HG02870 (cell line): ENCODE measurements around the gene RCHY1.
"Not testable (repeated sequence)": the region's sequence is repeated elsewhere in the genome, so short reads cannot be mapped to it uniquely, and the experiment has no call there.

Source experiments
- ATAC-seq: cut with Tn5 transposase; IDR thresholded peaks from one replicate; pipeline ENCODE4 v1.9.1; 2021; ENCODE audit warnings: mild to moderate bottlenecking, moderate library complexity; ENCODE audit not compliant: unreplicated experiment

RCHY1 gene

GRCh38 chr4:75519452-75519851, 5.2 kb upstream of the RCHY1 start:
- ATAC-seq, result not testable (repeated sequence)

DNA sequence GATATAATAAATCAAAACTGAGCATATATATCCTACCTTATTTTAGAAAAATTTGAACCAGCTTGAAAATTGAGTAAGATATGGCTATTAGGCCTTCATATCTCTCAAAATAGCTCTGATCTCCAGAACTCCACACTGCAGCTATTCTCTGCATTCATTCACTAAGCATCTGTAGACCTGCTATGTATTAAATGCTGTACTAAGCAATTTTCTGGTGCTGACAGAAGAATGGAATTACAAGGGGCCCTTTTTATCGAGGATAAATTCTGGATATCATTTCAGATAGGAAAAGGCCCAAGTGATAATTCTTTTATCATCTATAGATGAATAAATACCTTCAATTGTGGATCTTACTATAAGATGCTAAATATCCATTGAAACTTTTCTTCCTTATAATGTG, 1.9 kb upstream of the RCHY1 start:
- ATAC-seq, result no peak

DNA sequence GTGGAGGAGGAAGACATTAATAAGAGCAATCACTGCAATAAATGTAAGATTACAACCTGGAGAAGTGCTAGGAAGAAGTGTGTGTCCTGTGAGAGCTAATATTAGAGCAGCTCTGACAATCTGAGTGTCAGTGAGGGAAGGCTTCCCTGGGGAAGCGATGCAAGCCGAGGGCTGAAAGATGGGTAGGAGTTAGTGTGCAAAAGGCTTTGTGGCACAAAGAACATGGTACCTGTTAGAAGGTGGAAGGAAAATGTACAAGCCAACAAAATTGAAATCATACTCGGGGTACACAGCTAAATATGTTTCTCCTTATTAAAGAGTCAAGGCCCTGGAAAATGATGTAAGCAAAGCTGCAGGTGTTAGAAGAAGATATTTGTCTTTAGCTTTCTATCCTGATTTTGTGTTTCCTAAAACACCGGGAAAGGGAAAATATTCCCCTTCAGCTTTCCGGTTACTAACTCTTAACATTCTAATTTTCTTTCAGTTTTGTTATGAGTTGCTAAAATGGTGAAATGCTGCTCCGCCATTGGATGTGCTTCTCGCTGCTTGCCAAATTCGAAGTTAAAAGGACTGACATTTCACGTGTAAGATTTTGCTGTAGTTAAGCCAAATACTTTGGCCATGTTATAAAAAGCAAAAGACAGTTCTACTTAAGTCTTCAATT, 878 bp upstream of the RCHY1 start:
- ATAC-seq, result peak; percentile 0

GRCh38 chr4:75513526-75514130, 575 bp downstream of the RCHY1 start:
- ATAC-seq, result no peak

GRCh38 chr4:75512386-75513211, 1.6 kb downstream of the RCHY1 start:
- no peak for ATAC-seq

GRCh38 chr4:75511841-75512240, 2.4 kb downstream of the RCHY1 start:
- ATAC-seq, result no peak

- ATAC-seq, result not testable (repeated sequence)
Measured at GRCh38 chr4:75509592-75509991, 4.6 kb downstream of the RCHY1 start.

DNA sequence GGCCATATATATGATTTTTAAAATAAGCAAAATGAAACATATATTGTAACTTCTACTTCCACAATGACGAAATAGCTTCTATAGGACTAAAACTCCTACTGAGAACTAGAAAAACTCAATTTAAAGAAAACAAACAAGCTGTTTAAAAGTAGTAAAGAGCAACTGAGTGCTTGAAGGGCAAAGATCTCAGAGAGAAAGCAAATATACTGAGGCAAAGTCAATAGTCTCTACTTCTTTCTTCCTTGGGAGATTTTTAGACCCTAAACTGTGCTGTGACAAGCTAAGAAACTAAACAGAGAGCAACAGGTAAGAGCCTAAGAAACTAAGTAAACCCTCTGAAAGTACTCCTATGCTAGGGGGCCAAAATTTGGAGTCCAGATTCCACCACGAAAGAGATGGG, 8.6 kb downstream of the RCHY1 start:
- no peak for ATAC-seq

DNA sequence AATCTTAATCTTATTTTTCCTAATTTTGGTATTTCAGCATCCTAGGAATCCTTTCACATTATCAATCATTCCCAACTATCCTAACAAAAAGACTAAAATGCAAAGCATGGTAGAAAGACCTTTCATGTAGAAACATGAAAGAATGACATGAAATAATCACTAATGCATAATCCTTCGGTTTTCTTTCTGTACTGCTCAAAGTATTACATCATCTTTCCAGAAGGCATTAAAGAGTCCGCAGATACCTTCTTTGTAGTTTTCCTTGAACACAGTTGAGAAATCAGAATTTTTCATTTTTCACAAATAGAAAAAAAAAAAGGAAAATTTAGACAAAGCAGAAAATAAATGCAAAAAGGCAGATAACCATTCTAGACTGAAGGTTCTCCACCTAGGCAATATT, 11.5 kb downstream of the RCHY1 start:
- no peak for ATAC-seq

- ATAC-seq, result no peak
Measured at GRCh38 chr4:75499900-75500299, 14.3 kb downstream of the RCHY1 start.

GRCh38 chr4:75498041-75498440, 16.2 kb downstream of the RCHY1 start:
- ATAC-seq, result no peak

DNA sequence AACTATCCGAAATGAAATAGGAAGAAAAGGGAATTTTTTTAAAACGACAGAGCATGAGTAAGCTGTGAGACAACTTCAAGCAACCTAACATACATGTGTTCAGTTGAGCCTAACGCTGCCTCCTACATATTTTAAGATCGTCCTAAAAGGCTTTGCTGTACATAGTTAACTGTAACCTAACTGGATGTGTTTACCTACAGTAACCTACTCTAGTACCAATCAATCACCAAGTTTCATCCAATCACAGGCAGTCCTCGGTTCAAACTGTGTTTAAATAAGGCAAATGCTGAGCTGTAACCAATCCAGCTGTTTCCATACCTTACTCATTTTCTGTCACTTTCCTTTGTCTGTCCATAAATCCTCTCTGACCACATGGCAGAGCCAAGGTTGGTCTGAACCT, 17.1 kb downstream of the RCHY1 start:
- no peak for ATAC-seq

DNA sequence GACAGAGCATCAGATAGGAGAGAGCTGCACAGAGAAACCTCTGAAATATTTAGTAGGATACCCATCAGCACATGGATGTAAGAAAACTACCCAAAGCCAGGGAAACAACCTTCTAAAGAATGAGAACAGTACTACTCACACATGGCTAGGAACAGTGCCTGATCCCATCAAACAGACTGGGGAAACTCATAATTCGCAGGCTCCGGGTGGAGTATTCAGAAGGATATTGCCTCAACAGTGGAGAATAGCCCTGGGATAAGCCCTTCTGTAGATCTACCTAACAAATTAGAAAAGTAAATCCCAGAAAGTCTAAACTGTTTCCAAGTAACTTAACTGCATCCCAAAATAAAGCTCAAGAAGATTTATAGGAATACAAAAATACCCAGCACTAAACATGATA, 17.8 kb downstream of the RCHY1 start:
- no peak for ATAC-seq

GRCh38 chr4:75495476-75495875, 18.7 kb downstream of the RCHY1 start:
- ATAC-seq, result no peak

GRCh38 chr4:75494563-75494962, 19.6 kb downstream of the RCHY1 start:
- ATAC-seq, result no peak

DNA sequence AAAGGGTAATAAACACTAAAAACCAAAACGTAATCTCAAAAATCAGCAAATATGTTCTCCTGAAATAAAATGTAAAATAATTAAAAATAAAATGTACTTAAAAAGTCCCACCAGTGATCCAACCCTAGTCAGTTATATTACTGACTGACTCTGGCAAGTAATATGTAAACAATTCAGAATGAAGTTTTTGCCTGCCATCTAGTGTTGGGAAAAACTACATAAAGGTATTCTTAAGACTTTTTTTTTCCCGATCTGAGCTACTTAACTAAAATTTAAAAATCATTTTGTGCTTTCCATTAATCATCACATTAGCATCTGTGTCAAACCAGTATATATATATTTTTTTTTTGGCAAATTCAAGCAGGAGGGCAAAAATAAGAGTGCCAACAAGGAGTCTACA, 24.0 kb downstream of the RCHY1 start:
- ATAC-seq, result no peak

DNA sequence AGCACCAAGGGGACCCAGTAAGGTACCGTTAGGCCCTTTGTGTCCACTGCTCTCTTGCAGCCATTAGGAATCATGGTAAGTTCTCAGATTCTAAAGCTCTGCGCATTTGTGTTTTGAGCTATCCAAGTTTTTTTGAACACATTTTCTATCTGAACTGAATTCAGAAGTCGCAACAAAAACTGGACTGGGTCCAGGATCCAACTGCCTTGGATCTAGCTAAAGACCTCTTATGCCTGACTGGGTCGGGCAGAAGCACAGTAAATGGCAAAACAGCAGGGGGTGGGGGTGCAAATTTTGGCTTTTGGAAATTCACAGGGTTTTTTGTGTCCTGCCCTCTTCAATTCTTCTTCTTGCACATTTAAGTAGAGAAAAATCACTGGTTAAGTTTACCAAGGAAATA, 30.0 kb downstream of the RCHY1 start:
- no peak for ATAC-seq

DNA sequence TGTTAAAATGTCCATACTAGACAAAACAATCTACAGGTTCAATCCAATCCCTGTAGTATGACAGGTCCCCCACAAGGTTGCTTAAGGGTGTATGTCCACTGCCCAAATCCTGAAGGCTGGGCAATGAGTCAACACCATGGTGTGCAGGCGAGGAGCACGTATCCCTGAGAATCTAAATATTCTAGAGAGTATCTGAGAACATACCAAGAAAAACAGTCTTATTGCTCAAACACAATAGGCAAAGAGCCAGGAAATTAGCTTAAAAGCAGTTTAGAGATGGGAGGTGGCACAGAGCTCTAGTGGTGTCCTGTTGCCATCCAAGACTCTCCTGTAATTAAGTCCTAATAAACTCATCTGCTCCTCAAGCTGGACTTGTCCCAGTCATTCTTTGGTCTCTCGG, 37.0 kb downstream of the RCHY1 start:
- no peak for ATAC-seq

DNA sequence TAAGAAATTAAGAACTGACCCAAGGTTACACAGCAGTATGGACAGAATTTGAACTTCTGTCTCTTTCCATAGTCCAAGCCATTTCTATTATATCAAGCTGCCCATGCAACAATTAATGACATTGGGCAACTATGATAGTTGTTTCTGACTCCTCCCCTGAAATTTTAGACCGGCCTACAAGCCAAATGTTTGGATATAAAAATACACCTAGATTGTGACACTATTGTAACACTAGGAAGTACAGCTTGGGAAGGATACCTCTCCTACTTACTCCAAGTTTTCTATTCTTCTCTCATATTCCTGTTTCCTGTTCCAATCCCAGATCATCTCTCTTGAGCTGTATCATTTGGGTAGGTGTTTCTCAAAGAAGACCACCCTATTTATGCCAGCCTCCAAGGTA, 43.5 kb downstream of the RCHY1 start:
- ATAC-seq, result no peak

DNA sequence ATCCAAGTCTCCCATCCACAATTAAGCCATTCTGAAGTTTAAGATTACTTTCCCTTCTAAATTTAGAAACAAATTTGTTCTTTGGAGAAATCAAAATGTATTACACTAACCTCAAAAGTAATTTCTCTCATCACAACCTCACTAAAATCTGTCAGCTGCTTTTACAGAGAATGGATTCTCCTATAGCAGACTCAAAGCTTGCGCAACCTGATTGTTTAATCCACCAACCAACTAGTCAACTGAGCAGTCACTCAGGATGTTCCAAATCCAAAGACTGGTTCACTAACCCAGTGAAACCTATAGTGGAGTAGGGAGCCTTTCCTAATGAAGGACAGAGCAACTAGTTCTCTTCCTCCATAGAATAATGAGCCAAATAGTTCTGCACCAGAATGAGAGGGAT, 44.3 kb downstream of the RCHY1 start:
- no peak for ATAC-seq

DNA sequence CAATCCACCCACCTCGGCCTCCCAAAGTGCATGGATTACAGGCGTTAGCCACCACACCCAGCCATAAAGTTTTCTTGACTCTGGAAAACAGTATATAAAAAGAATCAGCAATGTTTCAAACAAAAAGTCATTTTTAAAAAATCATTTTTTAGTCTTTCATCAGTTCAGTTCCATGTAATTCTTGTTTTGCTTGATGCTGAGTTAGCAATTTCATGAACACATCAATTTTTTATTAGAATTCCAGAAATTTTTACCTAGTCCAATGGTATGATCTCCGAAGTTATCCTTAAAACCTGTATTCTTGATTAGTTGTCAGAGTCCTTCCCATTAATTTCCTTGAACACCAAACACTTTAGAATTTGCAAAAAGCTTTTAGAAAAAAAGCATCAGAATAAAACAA, 56.8 kb downstream of the RCHY1 start:
- no peak for ATAC-seq

DNA sequence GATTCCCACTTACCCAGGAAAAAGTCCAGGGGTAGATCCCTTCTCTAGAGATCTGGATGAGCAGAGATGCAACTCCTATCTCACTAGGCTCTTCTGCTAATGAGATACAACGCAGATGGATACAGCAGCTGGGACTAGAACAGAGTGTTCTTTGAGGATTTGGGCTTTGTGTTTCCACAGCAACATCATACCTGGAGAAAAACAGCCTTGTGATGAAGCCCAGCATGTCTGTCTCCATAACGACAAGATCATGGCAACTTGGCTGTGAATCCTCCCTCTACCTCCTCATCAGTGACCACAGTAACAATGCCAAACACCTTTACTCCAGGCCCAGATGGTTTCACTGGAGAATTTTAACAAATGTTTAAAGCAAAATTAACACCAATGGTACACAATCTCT, 80.1 kb downstream of the RCHY1 start:
- ATAC-seq, result no peak
